ENCODE measurements around the gene DLG3.

GRCh38 chrX:70427365-70427764 lies 17.3 kb upstream of the DLG3 start:
- TF ChIP-seq, protein P1, sequence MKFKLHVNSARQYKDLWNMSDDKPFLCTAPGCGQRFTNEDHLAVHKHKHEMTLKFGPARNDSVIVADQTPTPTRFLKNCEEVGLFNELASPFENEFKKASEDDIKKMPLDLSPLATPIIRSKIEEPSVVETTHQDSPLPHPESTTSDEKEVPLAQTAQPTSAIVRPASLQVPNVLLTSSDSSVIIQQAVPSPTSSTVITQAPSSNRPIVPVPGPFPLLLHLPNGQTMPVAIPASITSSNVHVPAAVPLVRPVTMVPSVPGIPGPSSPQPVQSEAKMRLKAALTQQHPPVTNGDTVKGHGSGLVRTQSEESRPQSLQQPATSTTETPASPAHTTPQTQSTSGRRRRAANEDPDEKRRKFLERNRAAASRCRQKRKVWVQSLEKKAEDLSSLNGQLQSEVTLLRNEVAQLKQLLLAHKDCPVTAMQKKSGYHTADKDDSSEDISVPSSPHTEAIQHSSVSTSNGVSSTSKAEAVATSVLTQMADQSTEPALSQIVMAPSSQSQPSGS (IDR thresholded peaks at IDR 0.05; ENCODE audit: low read length), result no peak
- TF ChIP-seq STAT1 (conservative IDR thresholded peaks at IDR 0.05), result no peak
- TF ChIP-seq, protein P2, sequence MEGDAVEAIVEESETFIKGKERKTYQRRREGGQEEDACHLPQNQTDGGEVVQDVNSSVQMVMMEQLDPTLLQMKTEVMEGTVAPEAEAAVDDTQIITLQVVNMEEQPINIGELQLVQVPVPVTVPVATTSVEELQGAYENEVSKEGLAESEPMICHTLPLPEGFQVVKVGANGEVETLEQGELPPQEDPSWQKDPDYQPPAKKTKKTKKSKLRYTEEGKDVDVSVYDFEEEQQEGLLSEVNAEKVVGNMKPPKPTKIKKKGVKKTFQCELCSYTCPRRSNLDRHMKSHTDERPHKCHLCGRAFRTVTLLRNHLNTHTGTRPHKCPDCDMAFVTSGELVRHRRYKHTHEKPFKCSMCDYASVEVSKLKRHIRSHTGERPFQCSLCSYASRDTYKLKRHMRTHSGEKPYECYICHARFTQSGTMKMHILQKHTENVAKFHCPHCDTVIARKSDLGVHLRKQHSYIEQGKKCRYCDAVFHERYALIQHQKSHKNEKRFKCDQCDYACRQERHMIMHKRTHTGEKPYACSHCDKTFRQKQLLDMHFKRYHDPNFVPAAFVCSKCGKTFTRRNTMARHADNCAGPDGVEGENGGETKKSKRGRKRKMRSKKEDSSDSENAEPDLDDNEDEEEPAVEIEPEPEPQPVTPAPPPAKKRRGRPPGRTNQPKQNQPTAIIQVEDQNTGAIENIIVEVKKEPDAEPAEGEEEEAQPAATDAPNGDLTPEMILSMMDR (IDR thresholded peaks at IDR 0.05 in 2 of 3, conservative IDR thresholded peaks at IDR 0.05 in 1 of 3; ENCODE audit: control insufficient read depth in 2 of 3, extremely low read depth in 1 of 3, insufficient read depth in 1 of 3, low read depth in 3 of 3, low read length in 3 of 3), result no peak
- TF ChIP-seq, protein P3, sequence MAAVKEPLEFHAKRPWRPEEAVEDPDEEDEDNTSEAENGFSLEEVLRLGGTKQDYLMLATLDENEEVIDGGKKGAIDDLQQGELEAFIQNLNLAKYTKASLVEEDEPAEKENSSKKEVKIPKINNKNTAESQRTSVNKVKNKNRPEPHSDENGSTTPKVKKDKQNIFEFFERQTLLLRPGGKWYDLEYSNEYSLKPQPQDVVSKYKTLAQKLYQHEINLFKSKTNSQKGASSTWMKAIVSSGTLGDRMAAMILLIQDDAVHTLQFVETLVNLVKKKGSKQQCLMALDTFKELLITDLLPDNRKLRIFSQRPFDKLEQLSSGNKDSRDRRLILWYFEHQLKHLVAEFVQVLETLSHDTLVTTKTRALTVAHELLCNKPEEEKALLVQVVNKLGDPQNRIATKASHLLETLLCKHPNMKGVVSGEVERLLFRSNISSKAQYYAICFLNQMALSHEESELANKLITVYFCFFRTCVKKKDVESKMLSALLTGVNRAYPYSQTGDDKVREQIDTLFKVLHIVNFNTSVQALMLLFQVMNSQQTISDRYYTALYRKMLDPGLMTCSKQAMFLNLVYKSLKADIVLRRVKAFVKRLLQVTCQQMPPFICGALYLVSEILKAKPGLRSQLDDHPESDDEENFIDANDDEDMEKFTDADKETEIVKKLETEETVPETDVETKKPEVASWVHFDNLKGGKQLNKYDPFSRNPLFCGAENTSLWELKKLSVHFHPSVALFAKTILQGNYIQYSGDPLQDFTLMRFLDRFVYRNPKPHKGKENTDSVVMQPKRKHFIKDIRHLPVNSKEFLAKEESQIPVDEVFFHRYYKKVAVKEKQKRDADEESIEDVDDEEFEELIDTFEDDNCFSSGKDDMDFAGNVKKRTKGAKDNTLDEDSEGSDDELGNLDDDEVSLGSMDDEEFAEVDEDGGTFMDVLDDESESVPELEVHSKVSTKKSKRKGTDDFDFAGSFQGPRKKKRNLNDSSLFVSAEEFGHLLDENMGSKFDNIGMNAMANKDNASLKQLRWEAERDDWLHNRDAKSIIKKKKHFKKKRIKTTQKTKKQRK (IDR thresholded peaks at IDR 0.05; ENCODE audit: low read depth, low read length), result no peak
- no peak for TF ChIP-seq E2F4 (IDR thresholded peaks at IDR 0.05; ENCODE audit: low read depth, low read length)
- no peak for TF ChIP-seq YY1 (IDR thresholded peaks at IDR 0.05; ENCODE audit: low read depth, low read length)
- TF ChIP-seq, protein P4, sequence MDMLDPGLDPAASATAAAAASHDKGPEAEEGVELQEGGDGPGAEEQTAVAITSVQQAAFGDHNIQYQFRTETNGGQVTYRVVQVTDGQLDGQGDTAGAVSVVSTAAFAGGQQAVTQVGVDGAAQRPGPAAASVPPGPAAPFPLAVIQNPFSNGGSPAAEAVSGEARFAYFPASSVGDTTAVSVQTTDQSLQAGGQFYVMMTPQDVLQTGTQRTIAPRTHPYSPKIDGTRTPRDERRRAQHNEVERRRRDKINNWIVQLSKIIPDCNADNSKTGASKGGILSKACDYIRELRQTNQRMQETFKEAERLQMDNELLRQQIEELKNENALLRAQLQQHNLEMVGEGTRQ (IDR thresholded peaks at IDR 0.05; ENCODE audit: borderline replicate concordance, low read depth, low read length), result no peak
- TF ChIP-seq CBFB (IDR thresholded peaks at IDR 0.05; ENCODE audit: low read depth), result no peak
- TF ChIP-seq POU2F2 (IDR thresholded peaks at IDR 0.05; ENCODE audit: borderline replicate concordance, low read depth, low read length), result no peak
- TF ChIP-seq MAX (IDR thresholded peaks at IDR 0.05; ENCODE audit: low read depth, low read length), result no peak
- no peak for TF ChIP-seq POLR2A (IDR thresholded peaks at IDR 0.05; ENCODE audit: low read depth, low read length)
- TF ChIP-seq POLR2AphosphoS5 (IDR thresholded peaks at IDR 0.05; ENCODE audit: low read length), result no peak
